Spleen (tissue), 7 donors: Measurements from ENCODE around the gene CCDC17.

Experiments
- POLR2A ChIP-seq, 3 donors: fragments of 450-650 bp; IDR thresholded peaks; one replicate each; pipeline ENCODE4 v1.5.1; 2017; ENCODE audit warnings: antibody characterized with exemption in 3 of 3, mild to moderate bottlenecking in 1 of 3
- TF ChIP-seq, protein P1 (sequence below), 11 experiments: fragments of 200-600 bp in 7 of 11; fragments of 450-650 bp in 4 of 11; sonication (generic) in 4 of 11; IDR thresholded peaks in 8 of 11; conservative IDR thresholded peaks in 3 of 11; 1 replicate in 7 of 11; 2 replicates in 4 of 11; pipeline versions ENCODE4 v1.4.0 to v1.8.0; 2016 to 2021; ENCODE audit warnings: antibody characterized with exemption in 11 of 11, inconsistent platforms in 4 of 11, mild to moderate bottlenecking in 1 of 11
- donor health status: DM: no; HTN: no; CAD: no; lungs with moderate emphysema.
- donor health status: DM: no; HTN: no; CAD: no.
- donor health status: DM: no; HTN: no; CAD: no.

DNA sequence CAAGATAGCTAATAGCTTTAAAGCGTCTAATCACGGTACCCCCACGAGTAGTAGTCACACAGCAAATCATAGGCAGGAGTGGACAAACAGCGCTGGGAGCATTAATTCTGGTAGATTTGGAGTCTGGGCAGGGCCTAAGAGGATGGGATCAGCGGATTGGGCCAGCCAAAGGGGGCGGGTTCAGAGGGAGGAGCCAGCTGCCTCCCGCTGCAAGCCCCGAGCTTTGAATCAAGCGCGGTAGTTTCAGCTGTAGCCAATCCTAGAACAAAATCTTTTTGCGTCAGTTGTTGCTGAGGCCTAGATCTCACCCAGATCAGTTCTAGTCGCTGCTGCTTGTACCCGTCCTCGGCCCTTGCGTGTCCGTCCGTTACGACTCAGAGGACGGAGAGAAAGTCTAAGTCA is 40.6 kb downstream of the CCDC17 start:
- TF ChIP-seq, protein P1, sequence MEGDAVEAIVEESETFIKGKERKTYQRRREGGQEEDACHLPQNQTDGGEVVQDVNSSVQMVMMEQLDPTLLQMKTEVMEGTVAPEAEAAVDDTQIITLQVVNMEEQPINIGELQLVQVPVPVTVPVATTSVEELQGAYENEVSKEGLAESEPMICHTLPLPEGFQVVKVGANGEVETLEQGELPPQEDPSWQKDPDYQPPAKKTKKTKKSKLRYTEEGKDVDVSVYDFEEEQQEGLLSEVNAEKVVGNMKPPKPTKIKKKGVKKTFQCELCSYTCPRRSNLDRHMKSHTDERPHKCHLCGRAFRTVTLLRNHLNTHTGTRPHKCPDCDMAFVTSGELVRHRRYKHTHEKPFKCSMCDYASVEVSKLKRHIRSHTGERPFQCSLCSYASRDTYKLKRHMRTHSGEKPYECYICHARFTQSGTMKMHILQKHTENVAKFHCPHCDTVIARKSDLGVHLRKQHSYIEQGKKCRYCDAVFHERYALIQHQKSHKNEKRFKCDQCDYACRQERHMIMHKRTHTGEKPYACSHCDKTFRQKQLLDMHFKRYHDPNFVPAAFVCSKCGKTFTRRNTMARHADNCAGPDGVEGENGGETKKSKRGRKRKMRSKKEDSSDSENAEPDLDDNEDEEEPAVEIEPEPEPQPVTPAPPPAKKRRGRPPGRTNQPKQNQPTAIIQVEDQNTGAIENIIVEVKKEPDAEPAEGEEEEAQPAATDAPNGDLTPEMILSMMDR (IDR thresholded peaks at IDR 0.05 in 8 of 11, conservative IDR thresholded peaks at IDR 0.05 in 3 of 11): peak in 1 of 11 experiments; percentile 32
- no peak for TF ChIP-seq POLR2A (IDR thresholded peaks at IDR 0.05)
